NCI-H69 (cell line): ENCODE data around the gene ACOT2.
A peak's percentile ranks its signal among the peaks of the same experiment; 100 is the strongest.
"Not testable (repeated sequence)": the region's sequence is repeated elsewhere in the genome, so short reads cannot be mapped to it uniquely, and the experiment has no call there.

Source experiments
- DNase-seq: peaks from one replicate; lab custom pipeline; 2025; lab: John Stamatoyannopoulos, UW

The ACOT2 gene

GRCh38 chr14:73567951-73568885 lies 795 bp upstream of the ACOT2 start:
- peak; percentile 57 for DNase-seq

GRCh38 chr14:73568886-73569184 lies 178 bp upstream of the ACOT2 start:
- DNase-seq = not testable (repeated sequence)

GRCh38 chr14:73570913-73571312 lies 1.9 kb downstream of the ACOT2 start:
- peak; percentile 37 for DNase-seq

- not testable (repeated sequence) for DNase-seq
Observed at GRCh38 chr14:73573034-73573433, 4.0 kb downstream of the ACOT2 start.

GRCh38 chr14:73573740-73574139 lies 4.7 kb downstream of the ACOT2 start:
- DNase-seq = not testable (repeated sequence)

- not testable (repeated sequence) for DNase-seq
Observed at GRCh38 chr14:73574251-73574650, 5.2 kb downstream of the ACOT2 start.

GRCh38 chr14:73576391-73576790 lies 7.4 kb downstream of the ACOT2 start:
- no peak for DNase-seq

- DNase-seq = not testable (repeated sequence)
Observed at GRCh38 chr14:73577214-73577613, 8.2 kb downstream of the ACOT2 start.

GRCh38 chr14:73582102-73582979 lies 13.3 kb downstream of the ACOT2 start:
- DNase-seq = not testable (repeated sequence)

GRCh38 chr14:73588695-73589094 lies 19.7 kb downstream of the ACOT2 start:
- no peak for DNase-seq

GRCh38 chr14:73589116-73589515 lies 20.1 kb downstream of the ACOT2 start:
- DNase-seq = no peak

GRCh38 chr14:73590673-73591004 lies 21.6 kb downstream of the ACOT2 start:
- DNase-seq = not testable (repeated sequence)

GRCh38 chr14:73591690-73592449 lies 22.9 kb downstream of the ACOT2 start, which contains the start of gene ACOT4:
Gene ACOT4, plus strand, starts transcription at chr14:73591873. Its CDS starts 87 bp downstream, at chr14:73591960.
- peak; percentile 88 for DNase-seq

- no peak for DNase-seq
Observed at GRCh38 chr14:73594491-73594890, 25.5 kb downstream of the ACOT2 start.

GRCh38 chr14:73599499-73599898 lies 30.5 kb downstream of the ACOT2 start:
- DNase-seq = no peak

GRCh38 chr14:73602994-73603393 lies 34.0 kb downstream of the ACOT2 start:
- peak; percentile 31 for DNase-seq

GRCh38 chr14:73606271-73606670 lies 37.3 kb downstream of the ACOT2 start:
- no peak for DNase-seq

GRCh38 chr14:73607241-73607640 lies 38.2 kb downstream of the ACOT2 start:
- no peak for DNase-seq

GRCh38 chr14:73610687-73611086 lies 41.7 kb downstream of the ACOT2 start:
- DNase-seq = peak; percentile 29

- DNase-seq = peak; percentile 81
Observed at GRCh38 chr14:73612339-73613045, 43.5 kb downstream of the ACOT2 start, which contains the start of gene ACOT6. Gene ACOT6, plus strand, starts transcription at chr14:73612517. Its CDS starts 55 bp downstream, at chr14:73612572.

- no peak for DNase-seq
Observed at GRCh38 chr14:73613046-73613383, 44.0 kb downstream of the ACOT2 start.
